T-helper 2 cell treated with Interferon-gamma antibody and Interleukin-4, amounts not matched to agents 5 μg/mL and 100 μg/mL, for 36 hours (primary cell): ENCODE data around the gene PSTPIP2.
"Not testable (repeated sequence)": the region's sequence is repeated elsewhere in the genome, so short reads cannot be mapped to it uniquely, and the experiment has no call there.

Experiments used
- DNase-seq: peaks from one replicate; pipeline ENCODE4 v3.0.0; 2021; ENCODE audit warnings: low spot score
- H3K27ac Mint-ChIP-seq: one replicate; pipeline ENCODE4 v1.8.0; 2021; ENCODE audit warnings: mild to moderate bottlenecking, mixed read lengths
- H3K27me3 Mint-ChIP-seq: one replicate; pipeline ENCODE4 v1.8.0; 2021; ENCODE audit warnings: low read depth, mixed read lengths
- H3K36me3 Mint-ChIP-seq: one replicate; pipeline ENCODE4 v1.8.0; 2021; ENCODE audit warnings: low read depth, mixed read lengths
- H3K4me1 Mint-ChIP-seq: one replicate; pipeline ENCODE4 v1.8.0; 2021; ENCODE audit warnings: low read depth, mixed read lengths
- H3K4me3 Mint-ChIP-seq: one replicate; pipeline ENCODE4 v1.8.0; 2022; ENCODE audit warnings: mild to moderate bottlenecking, moderate library complexity, mixed read lengths
- H3K9me3 Mint-ChIP-seq: one replicate; pipeline ENCODE4 v1.8.0; 2021; ENCODE audit warnings: mixed read lengths

Gene PSTPIP2

GRCh38 chr18:45974088-45974536 lies 97.9 kb downstream of the PSTPIP2 start:
- DNase-seq, result peak; percentile 59
- H3K4me1 Mint-ChIP-seq, result peaks cover 18% of the 10 kb centered on the region
- peak overlapping the region; percentile 10 for H3K4me3 Mint-ChIP-seq
- H3K27me3 Mint-ChIP-seq, result no peaks in the 10 kb centered on the region
- H3K9me3 Mint-ChIP-seq, result no peaks in the 10 kb centered on the region
- no peaks in the 10 kb centered on the region for H3K36me3 Mint-ChIP-seq
- H3K27ac Mint-ChIP-seq, result peak overlapping the region; percentile 16

- Mint-ChIP-seq H3K27me3 (no peaks in the 10 kb centered on the region), H3K4me3 (peak within 1 kb of the TSS; percentile 97), H3K27ac (peak within 1 kb of the TSS; percentile 96), H3K36me3 (peaks cover 16% of the 10 kb centered on the region), H3K9me3 (no peaks in the 10 kb centered on the region), H3K4me1 (peaks cover 32% of the 10 kb centered on the region)
- peak; percentile 94 for DNase-seq
These were observed 104.9 kb downstream of the PSTPIP2 start, which contains the start of gene EPG5 for GRCh38 chr18:45967007-45967706. Gene EPG5 (minus strand): TSS chr18:45967329. CDS start chr18:45967239, 90 bp downstream.

GRCh38 chr18:45964913-45965312 lies 107.1 kb downstream of the PSTPIP2 start:
- not testable (repeated sequence) for H3K27ac Mint-ChIP-seq, H3K27me3 Mint-ChIP-seq, DNase-seq, H3K9me3 Mint-ChIP-seq
- Mint-ChIP-seq H3K4me3 (peak overlapping the region; percentile 60), H3K36me3 (peaks cover 27% of the 10 kb centered on the region), H3K4me1 (peaks cover 39% of the 10 kb centered on the region)

GRCh38 chr18:45962866-45963265 lies 109.2 kb downstream of the PSTPIP2 start:
- no peaks in the 10 kb centered on the region for H3K27me3 Mint-ChIP-seq

GRCh38 chr18:45962461-45962860 lies 109.6 kb downstream of the PSTPIP2 start:
- peak; percentile 16 for DNase-seq
- Mint-ChIP-seq H3K27me3 (no peaks in the 10 kb centered on the region), H3K9me3 (no peaks in the 10 kb centered on the region), H3K4me1 (peaks cover 43% of the 10 kb centered on the region), H3K36me3 (peaks cover 27% of the 10 kb centered on the region), H3K27ac (peak overlapping the region; percentile 9), H3K4me3 (no peak overlapping the region)

More at GRCh38 chr18:45962866-45963265, 109.2 kb downstream of the PSTPIP2 start:
- Mint-ChIP-seq H3K4me1 (peaks cover 43% of the 10 kb centered on the region), H3K27ac (peak overlapping the region; percentile 72), H3K9me3 (no peaks in the 10 kb centered on the region), H3K4me3 (peak overlapping the region; percentile 48), H3K36me3 (peaks cover 27% of the 10 kb centered on the region)
- DNase-seq, result no peak

- not testable (repeated sequence) for H3K27ac Mint-ChIP-seq, H3K27me3 Mint-ChIP-seq, H3K4me3 Mint-ChIP-seq, H3K9me3 Mint-ChIP-seq, DNase-seq
- Mint-ChIP-seq H3K4me1 (peaks cover 36% of the 10 kb centered on the region), H3K36me3 (peaks cover 30% of the 10 kb centered on the region)
These were observed 112.6 kb downstream of the PSTPIP2 start for GRCh38 chr18:45959484-45959883.

- Mint-ChIP-seq H3K36me3 (peaks cover 32% of the 10 kb centered on the region), H3K27me3 (no peaks in the 10 kb centered on the region), H3K4me3 (no peak overlapping the region), H3K9me3 (no peaks in the 10 kb centered on the region), H3K4me1 (peaks cover 35% of the 10 kb centered on the region), H3K27ac (no peak overlapping the region)
- DNase-seq, result no peak
These were observed 113.3 kb downstream of the PSTPIP2 start for GRCh38 chr18:45958730-45959129.

- H3K4me3 Mint-ChIP-seq, result no peak overlapping the region
- no peaks in the 10 kb centered on the region for H3K9me3 Mint-ChIP-seq
- H3K27me3 Mint-ChIP-seq, result no peaks in the 10 kb centered on the region
- peaks cover 33% of the 10 kb centered on the region for H3K36me3 Mint-ChIP-seq
- H3K27ac Mint-ChIP-seq, result no peak overlapping the region
- H3K4me1 Mint-ChIP-seq, result peaks cover 29% of the 10 kb centered on the region
- no peak for DNase-seq
These were observed 114.0 kb downstream of the PSTPIP2 start for GRCh38 chr18:45958027-45958426.

- Mint-ChIP-seq H3K27ac (no peak overlapping the region), H3K4me1 (peaks cover 20% of the 10 kb centered on the region), H3K4me3 (no peak overlapping the region), H3K27me3 (no peaks in the 10 kb centered on the region), H3K9me3 (no peaks in the 10 kb centered on the region), H3K36me3 (peaks cover 35% of the 10 kb centered on the region)
- DNase-seq, result no peak
These were observed 115.0 kb downstream of the PSTPIP2 start for GRCh38 chr18:45957100-45957499.

GRCh38 chr18:45954070-45954934 lies 117.8 kb downstream of the PSTPIP2 start:
- Mint-ChIP-seq H3K27ac (no peak overlapping the region), H3K36me3 (peaks cover 44% of the 10 kb centered on the region), H3K27me3 (no peaks in the 10 kb centered on the region), H3K9me3 (no peaks in the 10 kb centered on the region), H3K4me1 (peaks cover 13% of the 10 kb centered on the region), H3K4me3 (no peak overlapping the region)
- DNase-seq, result no peak

- Mint-ChIP-seq H3K4me3 (no peak overlapping the region), H3K27ac (no peak overlapping the region), H3K9me3 (no peaks in the 10 kb centered on the region), H3K27me3 (no peaks in the 10 kb centered on the region), H3K4me1 (peaks cover 3% of the 10 kb centered on the region), H3K36me3 (peaks cover 62% of the 10 kb centered on the region)
- no peak for DNase-seq
These were observed 120.9 kb downstream of the PSTPIP2 start for GRCh38 chr18:45951016-45951714.

GRCh38 chr18:45945669-45946068 lies 126.4 kb downstream of the PSTPIP2 start:
- Mint-ChIP-seq H3K4me3 (no peak overlapping the region), H3K9me3 (no peaks in the 10 kb centered on the region), H3K36me3 (peaks cover 62% of the 10 kb centered on the region), H3K4me1 (peaks cover 2% of the 10 kb centered on the region), H3K27me3 (no peaks in the 10 kb centered on the region), H3K27ac (no peak overlapping the region)
- DNase-seq, result no peak

- Mint-ChIP-seq H3K36me3 (peaks cover 59% of the 10 kb centered on the region), H3K9me3 (no peaks in the 10 kb centered on the region), H3K27ac (no peak overlapping the region), H3K27me3 (no peaks in the 10 kb centered on the region), H3K4me3 (no peak overlapping the region), H3K4me1 (peaks cover 11% of the 10 kb centered on the region)
- DNase-seq, result no peak
These were observed 131.3 kb downstream of the PSTPIP2 start for GRCh38 chr18:45940724-45941123.
